Measurements from ENCODE around the gene MAMDC4.
"Not testable (repeated sequence)": the region's sequence is repeated elsewhere in the genome, so short reads cannot be mapped to it uniquely, and the experiment has no call there.

The MAMDC4 gene

GRCh38 chr9:136851941-136852663 is at the start of gene MAMDC4:
Gene MAMDC4 (plus strand): TSS chr9:136852346. CDS start chr9:136852417, 71 bp downstream.
- no peak for DNase-seq (ENCODE audit: insufficient read length, low spot score)
- FAIRE-seq, result no peak

DNA sequence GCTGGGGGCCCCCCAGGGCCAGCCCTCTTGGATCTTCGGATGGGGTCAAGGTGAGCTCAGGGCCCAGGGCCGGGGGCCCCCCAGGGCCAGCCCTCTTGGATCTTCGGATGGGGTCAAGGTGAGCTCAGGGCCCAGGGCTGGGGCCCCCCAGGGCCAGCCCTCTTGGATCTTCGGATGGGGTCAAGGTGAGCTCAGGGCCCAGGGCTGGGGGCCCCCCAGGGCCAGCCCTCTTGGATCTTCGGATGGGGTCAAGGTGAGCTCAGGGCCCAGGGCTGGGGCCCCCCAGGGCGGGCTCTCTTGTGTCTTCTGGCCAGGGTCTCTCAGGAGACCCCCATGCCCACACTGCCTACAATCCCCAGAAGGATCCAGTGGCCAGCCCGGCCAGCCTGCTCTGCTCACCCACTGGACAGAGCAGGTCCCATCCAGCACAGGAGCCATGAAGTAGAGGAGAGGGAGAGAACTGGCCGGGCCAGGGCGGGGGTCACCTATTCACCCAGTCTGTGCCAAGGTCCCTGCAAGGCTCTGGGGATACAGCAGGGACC is 49.1 kb upstream of the MAMDC4 start:
- DNase-seq (ENCODE audit: insufficient read length, low spot score); FAIRE-seq: not testable (repeated sequence)

DNA sequence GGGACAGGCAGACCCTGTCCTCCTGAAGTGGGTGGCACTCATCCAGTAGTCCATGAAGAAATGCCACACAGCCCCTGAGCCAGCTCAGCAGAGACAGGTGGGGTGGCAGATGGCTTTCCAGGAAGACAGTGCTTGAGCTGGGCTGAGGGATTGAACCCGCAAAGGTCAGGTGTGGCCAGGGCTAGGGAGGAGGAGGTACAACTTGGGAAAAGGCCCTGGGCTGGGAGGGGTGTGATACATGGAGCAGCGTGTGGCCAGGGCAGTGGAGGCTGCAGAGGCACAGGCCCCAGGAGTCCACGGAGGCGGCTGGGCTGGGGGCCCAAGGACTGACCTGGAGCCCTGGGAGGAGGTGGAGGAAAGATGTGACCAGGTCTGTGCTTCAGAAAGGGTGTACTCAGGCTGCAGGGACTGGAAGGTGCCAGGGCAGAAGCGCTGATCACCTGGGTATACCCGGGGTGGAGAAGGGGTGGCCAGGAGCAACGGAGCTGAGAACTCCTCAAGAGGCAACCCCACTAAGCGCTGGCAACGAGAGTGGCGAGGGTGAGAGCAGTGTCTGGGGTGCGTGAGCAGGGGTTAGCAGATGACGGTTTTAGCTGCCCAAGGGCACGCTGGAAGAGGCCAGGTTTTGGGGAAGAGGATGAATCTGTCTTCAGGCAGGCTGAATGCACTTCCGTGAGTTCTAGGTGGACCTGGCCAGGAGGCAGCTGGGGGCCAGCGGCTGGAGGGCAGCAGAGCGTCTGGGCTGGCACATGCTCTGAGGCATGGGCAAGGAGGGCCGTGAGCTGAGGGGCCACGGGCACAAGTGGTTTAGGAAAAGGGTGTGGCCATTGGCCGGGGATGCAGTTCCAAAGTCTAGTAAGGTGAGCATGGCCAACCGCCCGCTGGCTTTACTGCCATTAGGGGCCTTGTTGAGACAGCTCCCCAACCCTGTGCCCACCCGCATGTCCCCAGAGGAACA is 48.3 kb upstream of the MAMDC4 start:
- FAIRE-seq, result no peak

GRCh38 chr9:136804509-136805206 is 47.5 kb upstream of the MAMDC4 start:
- DNase-seq (ENCODE audit: insufficient read length, low spot score) (no peak), FAIRE-seq (no peak)

More for the DNA sequence above, 48.3 kb upstream of the MAMDC4 start:
- no peak for DNase-seq (ENCODE audit: insufficient read length, low spot score)

GRCh38 chr9:136805207-136805740 is 46.9 kb upstream of the MAMDC4 start:
- DNase-seq (ENCODE audit: insufficient read length, low spot score) (no peak), FAIRE-seq (no peak)

GRCh38 chr9:136806067-136806466 is 46.1 kb upstream of the MAMDC4 start:
- no peak for DNase-seq (ENCODE audit: insufficient read length, low spot score)

GRCh38 chr9:136806631-136807201 is 45.4 kb upstream of the MAMDC4 start:
- DNase-seq (ENCODE audit: insufficient read length, low spot score), result no peak
- no peak for FAIRE-seq

More at GRCh38 chr9:136806067-136806466, 46.1 kb upstream of the MAMDC4 start:
- FAIRE-seq, result no peak

DNA sequence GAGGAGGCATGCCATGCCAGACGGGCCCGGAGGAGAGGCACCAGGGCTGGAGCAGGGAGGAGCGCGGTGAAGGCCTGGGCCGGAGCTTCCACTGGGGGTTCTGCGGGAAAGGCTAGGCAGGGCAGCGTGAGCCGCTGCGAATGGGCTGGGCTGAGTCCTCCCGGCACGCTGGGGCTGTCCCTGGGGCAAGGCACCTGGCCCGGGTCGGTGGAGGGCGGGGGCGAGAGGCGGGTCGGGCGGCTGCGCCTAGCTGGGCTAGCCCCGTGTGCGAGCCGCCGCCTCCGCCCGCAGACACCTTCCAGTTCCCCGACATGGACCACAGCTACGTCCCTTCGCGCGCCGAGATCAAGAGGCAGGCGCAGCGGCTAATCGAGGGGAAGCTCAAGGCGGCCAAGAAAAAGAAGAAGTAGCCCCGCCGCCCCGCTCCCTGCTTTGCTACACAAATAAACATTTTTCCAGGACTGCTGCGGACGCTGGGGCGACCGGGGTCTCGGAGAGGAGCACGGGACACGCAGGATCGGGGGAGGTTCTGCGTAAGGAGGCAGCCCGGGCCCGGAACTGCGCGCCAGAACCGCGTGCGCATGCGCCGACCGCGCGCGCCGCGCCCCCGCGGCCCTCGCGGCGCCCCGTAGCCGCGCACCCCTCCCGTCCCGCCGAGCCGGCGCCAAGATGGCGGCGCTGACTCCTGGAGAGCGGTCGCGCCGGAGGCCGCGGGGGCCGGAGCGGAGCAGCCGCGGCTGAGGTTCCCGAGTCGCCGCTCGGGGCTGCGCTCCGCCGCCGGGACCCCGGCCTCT is 44.7 kb upstream of the MAMDC4 start, which contains the start of gene RABL6:
RABL6 (plus strand) TSS at position 668 of the 794 bp plus-strand sequence. CDS start 249 bp downstream, outside the sequence.
- FAIRE-seq (peak; percentile 55), DNase-seq (ENCODE audit: insufficient read length, low spot score) (peak; percentile 99)

- DNase-seq (ENCODE audit: insufficient read length, low spot score) (no peak), FAIRE-seq (no peak)
These were observed 43.9 kb upstream of the MAMDC4 start for GRCh38 chr9:136808075-136808805.

DNA sequence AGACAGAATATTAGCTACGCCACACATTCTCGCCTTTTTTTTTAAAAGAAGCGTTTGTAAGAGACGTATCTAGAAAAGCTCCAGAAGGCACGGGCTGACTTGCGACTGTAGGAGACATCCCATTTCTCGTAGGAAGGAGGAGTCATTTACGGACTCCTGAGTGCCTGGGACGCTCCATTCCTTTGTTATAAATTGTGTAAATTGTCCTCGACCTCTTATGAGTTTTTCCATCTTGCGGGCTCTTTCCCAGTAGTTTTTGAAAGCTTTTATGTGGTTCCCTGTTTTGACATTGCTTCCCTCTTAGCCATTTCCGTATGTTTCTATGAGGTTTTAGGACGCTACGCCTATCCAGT is 43.4 kb upstream of the MAMDC4 start:
- FAIRE-seq (no peak), DNase-seq (ENCODE audit: insufficient read length, low spot score) (no peak)

- DNase-seq (ENCODE audit: insufficient read length, low spot score) (no peak), FAIRE-seq (no peak)
These were observed 37.3 kb upstream of the MAMDC4 start for GRCh38 chr9:136814725-136815421.

- no peak for FAIRE-seq
These were observed 36.7 kb upstream of the MAMDC4 start for GRCh38 chr9:136815422-136815782.

GRCh38 chr9:136820971-136821825 is 30.9 kb upstream of the MAMDC4 start:
- DNase-seq (ENCODE audit: insufficient read length, low spot score) (no peak), FAIRE-seq (no peak)

More at GRCh38 chr9:136815422-136815782, 36.7 kb upstream of the MAMDC4 start:
- no peak for DNase-seq (ENCODE audit: insufficient read length, low spot score)

GRCh38 chr9:136821826-136822544 is 30.2 kb upstream of the MAMDC4 start:
- no peak for DNase-seq (ENCODE audit: insufficient read length, low spot score)
- FAIRE-seq, result no peak

GRCh38 chr9:136823136-136824046 is 28.8 kb upstream of the MAMDC4 start:
- FAIRE-seq (no peak), DNase-seq (ENCODE audit: insufficient read length, low spot score) (no peak)

All from GM19239 (cell line).